Subcutaneous adipose tissue (tissue), 4 donors: ENCODE results near the gene PANK4. TPM values are rescaled to one million over a fixed set of nuclear protein-coding genes. Genes with fewer than 3 reads are reported as not detected.

Experiments used
- total RNA-seq, 4 donors: library from RNA; depleted of rRNA; stranded (reverse); fragments of >200 nt; gene quantifications; one replicate each; pipeline ENCODE4 v1.1.0, GENCODE V29; 2016
- TF ChIP-seq, protein P1 (sequence below): fragments of 450-650 bp; IDR thresholded peaks from one replicate; pipeline ENCODE4 v1.5.1; 2016; ENCODE audit warnings: low read depth, mild to moderate bottlenecking, control low read depth, antibody characterized with exemption, moderate library complexity

PANK4 gene
- total RNA-seq, 4 donors from 2014 or later: 11.4 to 24.4 (median 21.7) TPM

DNA sequence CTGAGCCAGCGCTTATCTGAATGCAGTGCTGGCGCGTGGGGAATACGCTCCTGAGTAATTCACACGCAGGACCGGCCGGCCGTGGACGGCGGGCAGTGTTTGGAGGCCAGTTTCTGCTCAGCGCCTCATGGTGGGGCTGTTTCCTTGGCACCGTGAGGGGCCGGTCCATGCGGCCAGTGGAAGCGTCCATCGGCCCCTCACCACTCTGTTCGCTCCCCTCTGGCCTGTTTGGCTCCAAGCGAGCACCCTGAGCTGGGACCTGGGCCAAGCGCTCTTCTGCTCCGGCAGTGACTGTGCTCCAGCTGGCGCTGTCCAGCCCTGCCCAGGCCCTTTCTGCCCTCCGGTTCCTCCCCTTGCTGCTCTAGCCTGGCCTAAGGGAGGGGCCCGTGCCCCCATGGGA, 66.6 kb downstream of the PANK4 start:
- TF ChIP-seq, protein P1, sequence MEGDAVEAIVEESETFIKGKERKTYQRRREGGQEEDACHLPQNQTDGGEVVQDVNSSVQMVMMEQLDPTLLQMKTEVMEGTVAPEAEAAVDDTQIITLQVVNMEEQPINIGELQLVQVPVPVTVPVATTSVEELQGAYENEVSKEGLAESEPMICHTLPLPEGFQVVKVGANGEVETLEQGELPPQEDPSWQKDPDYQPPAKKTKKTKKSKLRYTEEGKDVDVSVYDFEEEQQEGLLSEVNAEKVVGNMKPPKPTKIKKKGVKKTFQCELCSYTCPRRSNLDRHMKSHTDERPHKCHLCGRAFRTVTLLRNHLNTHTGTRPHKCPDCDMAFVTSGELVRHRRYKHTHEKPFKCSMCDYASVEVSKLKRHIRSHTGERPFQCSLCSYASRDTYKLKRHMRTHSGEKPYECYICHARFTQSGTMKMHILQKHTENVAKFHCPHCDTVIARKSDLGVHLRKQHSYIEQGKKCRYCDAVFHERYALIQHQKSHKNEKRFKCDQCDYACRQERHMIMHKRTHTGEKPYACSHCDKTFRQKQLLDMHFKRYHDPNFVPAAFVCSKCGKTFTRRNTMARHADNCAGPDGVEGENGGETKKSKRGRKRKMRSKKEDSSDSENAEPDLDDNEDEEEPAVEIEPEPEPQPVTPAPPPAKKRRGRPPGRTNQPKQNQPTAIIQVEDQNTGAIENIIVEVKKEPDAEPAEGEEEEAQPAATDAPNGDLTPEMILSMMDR: no peak

DNA sequence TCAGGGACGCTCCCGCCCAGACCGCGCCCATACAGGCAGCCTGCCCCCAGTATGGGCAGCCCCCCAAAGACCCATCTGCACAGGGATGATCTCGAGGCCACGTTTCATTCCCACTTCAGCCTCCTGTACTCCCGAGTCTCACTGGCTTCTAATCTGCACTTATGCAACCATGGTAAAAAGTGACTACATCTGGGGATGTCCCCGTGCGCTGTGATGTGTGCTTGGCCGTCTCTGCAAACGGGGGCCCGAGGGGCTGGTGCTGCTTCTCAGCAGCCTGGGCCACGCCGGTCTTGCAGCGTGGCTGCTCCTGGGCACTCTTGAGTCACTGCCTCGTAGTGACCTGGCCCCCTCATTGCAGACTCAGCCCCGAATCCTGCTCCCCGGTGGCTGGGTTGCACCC, 67.7 kb downstream of the PANK4 start:
- TF ChIP-seq, protein P1: no peak

Other genes starting within 250 kb of the PANK4 start
- 1 to 10 TPM; 2.8 to 9.6 (median 4.3) TPM for gene MORN1, start 135.0 kb downstream of the PANK4 start, total RNA-seq
- gene RER1, start 134.8 kb downstream of the PANK4 start, total RNA-seq: 10 to 100 TPM; 60.5 to 92.3 (median 76.4) TPM
- 10 to 100 TPM; 16.0 to 45.0 (median 27.3) TPM for gene PEX10, start 114.0 kb downstream of the PANK4 start, total RNA-seq
- under 1 TPM in 2 of 4 donors, not detected in 2; 0.22 to 0.68 TPM for gene PLCH2, start 50.3 kb downstream of the PANK4 start, total RNA-seq
- gene HES5, start 3.7 kb upstream of the PANK4 start, total RNA-seq: under 1 TPM in 1 of 4 donors, not detected in 3; 0.57 TPM
- gene TNFRSF14, start 29.8 kb upstream of the PANK4 start, total RNA-seq: 10 to 100 TPM; 34.4 to 94.6 (median 61.0) TPM
- gene PRXL2B, start 60.2 kb upstream of the PANK4 start, total RNA-seq: 10 to 100 TPM in 1 of 4 donors, 1 to 10 TPM in 3; 6.4 to 11.1 (median 7.4) TPM
- 1 to 10 TPM in 2 of 4 donors, not detected in 2; 1.3 to 4.0 TPM for gene MMEL1, start 106.4 kb upstream of the PANK4 start, total RNA-seq